Measurements from ENCODE around the gene OTP.
"Not testable (repeated sequence)": the region's sequence is repeated elsewhere in the genome, so short reads cannot be mapped to it uniquely, and the experiment has no call there.

OTP gene

DNA sequence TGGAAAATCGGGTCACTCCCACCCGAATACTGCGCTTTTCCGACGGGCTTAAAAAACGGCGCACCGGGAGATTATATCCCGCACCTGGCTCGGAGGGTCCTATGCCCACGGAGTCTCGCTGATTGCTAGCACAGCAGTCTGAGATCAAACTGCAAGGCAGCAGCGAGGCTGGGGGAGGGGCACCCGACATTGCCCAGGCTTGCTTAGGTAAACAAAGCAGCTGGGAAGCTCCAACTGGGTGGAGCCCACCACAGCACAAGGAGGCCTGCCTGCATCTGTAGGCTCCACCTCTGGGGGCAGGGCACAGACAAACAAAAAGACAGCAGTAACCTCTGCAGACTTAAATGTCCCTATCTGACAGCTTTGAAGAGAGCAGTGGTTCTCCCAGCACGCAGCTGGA is 29.6 kb downstream of the OTP start:
- not testable (repeated sequence) for DNase-seq (ENCODE audit: low read depth)

DNA sequence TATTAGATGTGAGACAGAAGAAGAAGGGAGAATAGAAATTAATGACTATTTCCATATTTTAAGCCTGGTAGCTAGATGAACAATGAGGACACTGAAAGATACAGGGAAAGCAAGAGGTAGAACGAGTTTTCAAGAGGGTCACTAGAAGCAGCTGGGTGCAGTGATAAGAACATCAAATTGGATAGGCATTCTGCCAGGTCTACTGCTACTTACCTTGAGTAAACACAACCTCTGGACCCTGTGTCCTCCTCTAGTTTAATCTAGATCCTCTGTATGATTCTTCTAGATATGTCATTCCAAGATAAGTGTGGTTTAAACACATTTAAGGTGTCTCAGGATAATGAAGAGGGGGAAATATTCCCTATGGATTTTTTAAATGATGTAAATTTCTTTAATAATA is 31.2 kb downstream of the OTP start:
- DNase-seq (ENCODE audit: low read depth), result no peak

- no peak for DNase-seq (ENCODE audit: low read depth)
Measured at GRCh38 chr5:77606279-77606678, 32.2 kb downstream of the OTP start.

DNA sequence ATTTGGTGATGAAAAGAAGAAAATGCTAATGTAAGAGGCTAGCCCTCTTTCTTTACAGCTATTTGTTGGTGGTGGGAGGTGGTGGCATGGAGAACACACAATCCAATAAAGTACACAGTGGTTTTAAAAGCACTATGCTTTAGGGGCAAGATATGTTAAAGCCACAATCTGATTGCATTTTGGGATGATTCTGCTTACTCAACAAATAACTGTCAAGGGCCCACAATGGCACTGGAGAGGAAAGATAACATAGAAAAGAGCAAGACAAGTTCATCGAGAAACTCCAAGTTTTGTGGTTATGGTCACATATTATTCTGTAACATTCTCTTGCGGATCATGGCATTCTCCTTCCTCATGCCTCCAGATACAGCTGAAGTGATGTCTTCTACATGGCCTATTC is 38.8 kb downstream of the OTP start:
- no peak for DNase-seq (ENCODE audit: low read depth)

DNA sequence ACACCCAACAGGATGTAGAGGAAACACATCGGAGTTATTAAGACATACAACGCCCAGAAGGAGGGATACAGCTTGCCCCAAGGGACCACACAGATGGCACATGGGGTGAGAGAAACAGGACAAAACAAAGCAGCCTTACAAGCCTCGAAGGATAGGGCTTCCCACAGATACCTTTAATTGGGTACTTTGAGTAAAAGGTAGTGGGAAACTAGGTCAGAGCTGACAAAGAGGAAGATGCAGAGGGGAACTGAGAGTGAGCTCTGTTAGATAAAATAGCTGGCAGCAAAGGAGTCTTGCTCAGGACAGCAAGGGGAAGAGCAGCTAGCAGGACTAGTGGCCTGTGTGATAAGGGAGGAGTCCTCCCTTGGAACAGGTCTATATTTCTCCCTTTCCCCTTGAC is 48.2 kb downstream of the OTP start:
- DNase-seq (ENCODE audit: low read depth), result no peak

DNA sequence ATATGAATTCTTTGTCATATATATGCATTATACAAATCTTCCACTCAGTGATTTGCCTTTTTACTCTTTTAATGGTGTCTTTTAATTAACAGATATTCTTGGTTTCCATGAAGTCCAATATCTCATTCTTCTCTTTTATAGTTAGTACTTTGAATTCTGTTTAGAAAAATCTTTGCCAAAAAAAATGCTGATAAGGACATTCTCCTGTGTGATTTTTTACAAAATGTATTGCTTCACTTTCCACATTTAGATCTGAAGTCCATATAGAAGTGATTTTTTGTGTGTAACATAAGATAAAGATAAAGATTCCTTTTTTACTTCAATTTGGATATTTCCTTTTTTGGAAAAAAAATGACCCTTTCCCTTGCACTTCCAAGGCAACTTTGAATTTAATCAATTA is 50.3 kb downstream of the OTP start:
- no peak for DNase-seq (ENCODE audit: low read depth)

DNA sequence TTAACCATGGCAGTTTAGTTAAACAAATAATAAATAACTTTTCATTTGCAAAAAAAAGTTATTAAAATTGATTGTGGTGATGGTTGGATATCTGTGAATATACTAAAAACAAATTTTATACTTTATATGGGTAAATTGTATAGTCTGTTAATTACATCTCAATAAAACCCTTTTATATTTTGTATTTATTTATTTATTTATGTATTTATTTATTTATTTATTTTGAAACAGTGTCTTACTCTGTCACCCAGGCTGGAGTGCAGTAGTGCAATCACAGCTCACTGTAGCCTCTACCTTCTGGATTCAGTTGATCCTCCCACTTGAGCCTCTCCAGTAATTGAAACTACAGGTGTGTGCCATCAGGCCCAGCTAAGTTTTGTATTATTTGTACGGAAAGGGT is 52.4 kb downstream of the OTP start:
- no peak for DNase-seq (ENCODE audit: low read depth)

GRCh38 chr5:77582143-77582542 is 56.4 kb downstream of the OTP start:
- not testable (repeated sequence) for DNase-seq (ENCODE audit: low read depth)

Measured in fibroblast of gingiva (primary cell).